NCI-H226 (cell line): ENCODE results near the gene GMDS.

Experiments used
- DNase-seq: peaks from one replicate; pipeline ENCODE4 v3.0.0-alpha.2; 2015

GMDS gene

GRCh38 chr6:2173203-2173961 is 72.0 kb downstream of the GMDS start:
- no peak for DNase-seq

- no peak for DNase-seq
Observed at GRCh38 chr6:2171728-2172127, 73.7 kb downstream of the GMDS start.

GRCh38 chr6:2168480-2168879 is 76.9 kb downstream of the GMDS start:
- DNase-seq = no peak

GRCh38 chr6:2166717-2167116 is 78.7 kb downstream of the GMDS start:
- no peak for DNase-seq

GRCh38 chr6:2165286-2165685 is 80.1 kb downstream of the GMDS start:
- DNase-seq = no peak

- DNase-seq = no peak
Observed at GRCh38 chr6:2164481-2164880, 80.9 kb downstream of the GMDS start.

GRCh38 chr6:2162079-2162445 is 83.3 kb downstream of the GMDS start:
- DNase-seq = no peak

GRCh38 chr6:2158596-2159271 is 86.7 kb downstream of the GMDS start:
- DNase-seq = no peak

GRCh38 chr6:2157441-2158127 is 87.8 kb downstream of the GMDS start:
- DNase-seq = peak; percentile 20

GRCh38 chr6:2155206-2155605 is 90.2 kb downstream of the GMDS start:
- DNase-seq = no peak

- DNase-seq = no peak
Observed at GRCh38 chr6:2149361-2150006, 95.9 kb downstream of the GMDS start.

GRCh38 chr6:2148748-2149147 is 96.7 kb downstream of the GMDS start:
- DNase-seq = no peak

GRCh38 chr6:2147766-2148448 is 97.5 kb downstream of the GMDS start:
- no peak for DNase-seq

GRCh38 chr6:2147261-2147660 is 98.1 kb downstream of the GMDS start:
- no peak for DNase-seq

- no peak for DNase-seq
Observed at GRCh38 chr6:2144210-2144609, 101.2 kb downstream of the GMDS start.

- no peak for DNase-seq
Observed at GRCh38 chr6:2141644-2142290, 103.6 kb downstream of the GMDS start.

GRCh38 chr6:2140438-2141128 is 104.8 kb downstream of the GMDS start:
- no peak for DNase-seq

GRCh38 chr6:2135401-2135800 is 110.0 kb downstream of the GMDS start:
- DNase-seq = no peak

GRCh38 chr6:2134554-2134953 is 110.9 kb downstream of the GMDS start:
- DNase-seq = no peak

GRCh38 chr6:2133716-2134310 is 111.6 kb downstream of the GMDS start:
- no peak for DNase-seq

- no peak for DNase-seq
Observed at GRCh38 chr6:2132916-2133315, 112.5 kb downstream of the GMDS start.
